ENCODE data around the gene BCKDHA. TPM values are rescaled to one million over a fixed set of nuclear protein-coding genes. Genes with fewer than 3 reads are reported as not detected.

The BCKDHA gene
- total and polyA plus RNA-seq, 9 of the 15 experiments (the other 6 are each of a cell fraction or from before 2014, with no cell fraction given), result 4.5 to 52.5 (median 14.1) TPM

DNA sequence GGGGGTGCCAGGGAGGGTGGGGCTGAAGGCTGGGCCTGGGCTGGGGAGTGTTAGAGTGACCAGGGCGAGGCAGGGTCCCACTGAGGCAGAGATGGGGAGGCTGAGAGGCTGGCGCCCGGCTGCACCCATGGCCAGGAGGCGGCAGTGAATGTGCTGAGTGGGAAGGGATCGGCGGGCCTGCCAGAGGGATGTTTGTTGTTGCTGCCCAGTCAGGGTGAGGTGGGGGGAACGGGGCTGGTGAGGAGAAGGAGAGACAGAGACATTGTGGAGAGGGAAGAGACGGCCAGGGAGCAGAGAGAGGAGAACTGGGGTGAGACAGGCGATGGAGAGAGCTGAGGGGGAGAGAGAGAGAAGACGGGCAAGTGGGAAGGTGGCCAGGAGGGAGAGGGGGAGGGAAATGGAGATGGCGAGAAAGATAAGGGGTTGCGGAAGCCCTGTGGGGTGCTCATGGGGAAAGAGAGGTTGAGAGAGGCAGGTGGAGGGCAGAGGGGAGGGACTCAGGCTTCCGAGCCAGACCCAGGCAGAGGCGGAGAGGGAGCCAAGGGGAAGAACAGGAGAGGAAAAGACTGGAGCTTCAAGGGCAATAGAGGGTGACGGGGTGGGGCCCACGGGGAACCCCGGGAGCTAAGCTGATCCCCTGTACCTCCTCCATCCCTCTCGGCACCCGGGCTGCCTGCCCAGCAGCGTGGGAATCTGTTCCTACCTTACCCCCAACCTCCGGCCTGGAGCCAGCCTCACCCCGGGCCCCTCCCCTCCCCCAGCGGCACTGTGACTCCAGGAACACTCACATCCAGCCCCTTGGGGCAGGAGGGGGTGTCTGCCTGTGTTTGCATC is 30.2 kb downstream of the BCKDHA start (continued):
- TF ChIP-seq, protein P1, sequence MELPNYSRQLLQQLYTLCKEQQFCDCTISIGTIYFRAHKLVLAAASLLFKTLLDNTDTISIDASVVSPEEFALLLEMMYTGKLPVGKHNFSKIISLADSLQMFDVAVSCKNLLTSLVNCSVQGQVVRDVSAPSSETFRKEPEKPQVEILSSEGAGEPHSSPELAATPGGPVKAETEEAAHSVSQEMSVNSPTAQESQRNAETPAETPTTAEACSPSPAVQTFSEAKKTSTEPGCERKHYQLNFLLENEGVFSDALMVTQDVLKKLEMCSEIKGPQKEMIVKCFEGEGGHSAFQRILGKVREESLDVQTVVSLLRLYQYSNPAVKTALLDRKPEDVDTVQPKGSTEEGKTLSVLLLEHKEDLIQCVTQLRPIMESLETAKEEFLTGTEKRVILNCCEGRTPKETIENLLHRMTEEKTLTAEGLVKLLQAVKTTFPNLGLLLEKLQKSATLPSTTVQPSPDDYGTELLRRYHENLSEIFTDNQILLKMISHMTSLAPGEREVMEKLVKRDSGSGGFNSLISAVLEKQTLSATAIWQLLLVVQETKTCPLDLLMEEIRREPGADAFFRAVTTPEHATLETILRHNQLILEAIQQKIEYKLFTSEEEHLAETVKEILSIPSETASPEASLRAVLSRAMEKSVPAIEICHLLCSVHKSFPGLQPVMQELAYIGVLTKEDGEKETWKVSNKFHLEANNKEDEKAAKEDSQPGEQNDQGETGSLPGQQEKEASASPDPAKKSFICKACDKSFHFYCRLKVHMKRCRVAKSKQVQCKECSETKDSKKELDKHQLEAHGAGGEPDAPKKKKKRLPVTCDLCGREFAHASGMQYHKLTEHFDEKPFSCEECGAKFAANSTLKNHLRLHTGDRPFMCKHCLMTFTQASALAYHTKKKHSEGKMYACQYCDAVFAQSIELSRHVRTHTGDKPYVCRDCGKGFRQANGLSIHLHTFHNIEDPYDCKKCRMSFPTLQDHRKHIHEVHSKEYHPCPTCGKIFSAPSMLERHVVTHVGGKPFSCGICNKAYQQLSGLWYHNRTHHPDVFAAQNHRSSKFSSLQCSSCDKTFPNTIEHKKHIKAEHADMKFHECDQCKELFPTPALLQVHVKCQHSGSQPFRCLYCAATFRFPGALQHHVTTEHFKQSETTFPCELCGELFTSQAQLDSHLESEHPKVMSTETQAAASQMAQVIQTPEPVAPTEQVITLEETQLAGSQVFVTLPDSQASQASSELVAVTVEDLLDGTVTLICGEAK (IDR thresholded peaks at IDR 0.05), result peak; percentile 37; the same call in 1 of the 2 replicates
- TF ChIP-seq, protein P1 (CRISPR knock-in tag; IDR thresholded peaks at IDR 0.05), result no peak
- TF ChIP-seq CEBPG (CRISPR knock-in tag; IDR thresholded peaks at IDR 0.05) (no peak), CEBPG (tag; conservative IDR thresholded peaks at IDR 0.05 in 1 of 2, IDR thresholded peaks at IDR 0.05 in 1 of 2) (peak in 1 of 2 experiments; percentile 10; a peak in 1 of 4 replicates), SMARCA4 (IDR thresholded peaks at IDR 0.05) (peak; percentile 72), HES1 (IDR thresholded peaks at IDR 0.05; ENCODE audit: low read depth) (peak; percentile 51), CAMTA2 (CRISPR knock-in tag; conservative IDR thresholded peaks at IDR 0.05) (no peak), ARHGAP35 (IDR thresholded peaks at IDR 0.05; ENCODE audit: partially characterized antibody) (peak; percentile 60)
- TF ChIP-seq, protein P2, sequence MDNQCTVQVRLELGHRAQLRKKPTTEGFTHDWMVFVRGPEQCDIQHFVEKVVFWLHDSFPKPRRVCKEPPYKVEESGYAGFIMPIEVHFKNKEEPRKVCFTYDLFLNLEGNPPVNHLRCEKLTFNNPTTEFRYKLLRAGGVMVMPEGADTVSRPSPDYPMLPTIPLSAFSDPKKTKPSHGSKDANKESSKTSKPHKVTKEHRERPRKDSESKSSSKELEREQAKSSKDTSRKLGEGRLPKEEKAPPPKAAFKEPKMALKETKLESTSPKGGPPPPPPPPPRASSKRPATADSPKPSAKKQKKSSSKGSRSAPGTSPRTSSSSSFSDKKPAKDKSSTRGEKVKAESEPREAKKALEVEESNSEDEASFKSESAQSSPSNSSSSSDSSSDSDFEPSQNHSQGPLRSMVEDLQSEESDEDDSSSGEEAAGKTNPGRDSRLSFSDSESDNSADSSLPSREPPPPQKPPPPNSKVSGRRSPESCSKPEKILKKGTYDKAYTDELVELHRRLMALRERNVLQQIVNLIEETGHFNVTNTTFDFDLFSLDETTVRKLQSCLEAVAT (IDR thresholded peaks at IDR 0.05), result peak; percentile 68 to 80; a peak in 2 of 4 replicates
- TF ChIP-seq, protein P3, sequence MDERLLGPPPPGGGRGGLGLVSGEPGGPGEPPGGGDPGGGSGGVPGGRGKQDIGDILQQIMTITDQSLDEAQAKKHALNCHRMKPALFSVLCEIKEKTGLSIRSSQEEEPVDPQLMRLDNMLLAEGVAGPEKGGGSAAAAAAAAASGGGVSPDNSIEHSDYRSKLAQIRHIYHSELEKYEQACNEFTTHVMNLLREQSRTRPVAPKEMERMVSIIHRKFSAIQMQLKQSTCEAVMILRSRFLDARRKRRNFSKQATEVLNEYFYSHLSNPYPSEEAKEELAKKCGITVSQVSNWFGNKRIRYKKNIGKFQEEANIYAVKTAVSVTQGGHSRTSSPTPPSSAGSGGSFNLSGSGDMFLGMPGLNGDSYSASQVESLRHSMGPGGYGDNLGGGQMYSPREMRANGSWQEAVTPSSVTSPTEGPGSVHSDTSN (CRISPR knock-in tag; IDR thresholded peaks at IDR 0.05; ENCODE audit: low read depth), result no peak
- TF ChIP-seq, protein P3 (tag; conservative IDR thresholded peaks at IDR 0.05; ENCODE audit: low read depth), result no peak

Data from K562 (cell line).